SHP77 treated with DMSO at 0.1 percent for 48 hours (cell line): Measurements from ENCODE around the gene ITGAL.
A peak's percentile ranks its signal among the peaks of the same experiment; 100 is the strongest.
"Not testable (repeated sequence)": the region's sequence is repeated elsewhere in the genome, so short reads cannot be mapped to it uniquely, and the experiment has no call there.

Experiments used
- DNase-seq: peaks from one replicate; lab custom pipeline; 2025; lab: John Stamatoyannopoulos, UW

Gene ITGAL

DNA sequence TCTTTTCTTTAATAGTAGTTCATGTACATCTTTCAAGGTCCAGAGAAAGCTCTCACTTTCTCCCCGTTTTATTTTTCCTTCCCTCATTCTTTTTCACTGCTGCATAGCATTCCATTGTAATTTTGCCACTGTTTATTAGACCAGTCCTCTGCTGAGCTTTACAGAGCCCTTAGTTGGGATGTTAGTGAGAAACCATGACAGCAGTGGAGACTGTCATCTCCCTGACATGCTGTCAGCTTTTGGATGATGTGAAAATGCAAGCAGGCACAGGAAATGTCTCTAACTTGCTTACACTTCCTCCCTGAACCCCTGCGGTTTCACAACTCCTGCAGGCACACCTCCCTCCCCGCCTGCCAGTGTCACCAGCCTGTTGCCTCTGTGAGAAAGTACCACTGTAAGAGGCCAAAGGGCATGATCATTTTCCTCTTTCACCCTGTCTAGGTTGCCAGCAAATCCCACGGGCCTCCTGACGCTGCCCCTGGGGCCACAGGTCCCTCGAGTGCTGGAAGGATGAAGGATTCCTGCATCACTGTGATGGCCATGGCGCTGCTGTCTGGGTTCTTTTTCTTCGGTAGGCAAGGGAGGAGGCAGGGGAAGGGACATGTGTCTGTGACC, at the start of gene ITGAL:
TSS of gene ITGAL (plus strand) at position 415 of the 615 bp plus-strand sequence. CDS start at position 511, 96 bp downstream.
- no peak for DNase-seq

- DNase-seq = no peak
Measured at GRCh38 chr16:30428055-30428454, 44.5 kb upstream of the ITGAL start.

GRCh38 chr16:30429418-30429677, 43.2 kb upstream of the ITGAL start:
- DNase-seq = no peak

GRCh38 chr16:30429678-30430427, 42.7 kb upstream of the ITGAL start, which contains the start of gene DCTPP1:
TSS of gene DCTPP1 (minus strand) at chr16:30430030. CDS start at chr16:30429980, 50 bp downstream.
- DNase-seq = peak; percentile 99

DNA sequence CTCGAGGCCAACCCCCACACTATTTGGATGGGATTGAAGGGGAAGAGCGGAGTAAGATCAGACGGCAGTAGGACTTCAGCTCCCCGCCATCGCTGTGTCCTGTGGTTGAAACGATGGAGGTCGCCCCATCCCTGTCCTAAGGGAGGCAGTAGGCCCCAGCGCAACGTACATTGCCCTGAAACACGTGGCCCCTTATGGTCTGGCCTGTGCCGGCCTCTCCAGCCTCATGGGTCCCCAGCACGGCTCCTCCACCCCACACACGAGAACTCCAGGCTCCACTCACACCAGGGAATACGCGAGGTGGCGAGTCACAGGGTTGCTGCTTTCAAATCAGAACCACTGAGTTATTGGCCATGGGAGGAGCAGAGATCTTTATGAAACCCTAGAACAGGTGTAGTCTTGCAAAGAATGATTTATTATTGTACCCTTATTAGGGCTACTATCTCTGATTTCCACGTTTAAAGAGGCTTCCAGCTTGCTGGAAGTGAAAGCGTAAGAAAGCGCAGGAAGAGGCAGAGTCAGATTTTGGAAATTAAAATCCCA, 42.0 kb upstream of the ITGAL start:
- DNase-seq = peak; percentile 95

GRCh38 chr16:30434852-30435251, 37.7 kb upstream of the ITGAL start:
- DNase-seq = no peak

- DNase-seq = no peak
Measured at GRCh38 chr16:30437511-30438046, 35.0 kb upstream of the ITGAL start.

DNA sequence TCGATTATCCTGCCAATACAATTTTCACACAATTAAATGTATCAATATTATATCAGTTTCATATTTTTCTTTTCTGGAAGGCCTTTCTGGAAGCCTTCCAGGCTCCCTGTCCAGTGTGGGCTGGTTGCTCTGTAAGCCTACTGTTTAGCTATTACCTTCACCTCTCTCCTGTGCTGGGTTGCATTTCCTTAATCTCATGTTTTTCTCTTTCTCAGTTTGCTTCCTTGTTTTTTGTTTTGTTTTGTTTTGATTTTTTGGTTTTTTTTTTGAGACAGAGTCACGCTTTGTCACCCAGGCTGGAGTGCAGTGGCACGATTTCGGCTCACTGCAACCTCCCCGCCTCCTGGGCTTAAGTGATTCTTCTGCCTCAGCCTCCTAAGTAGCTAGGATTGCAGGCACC, 33.7 kb upstream of the ITGAL start:
- DNase-seq = no peak

DNA sequence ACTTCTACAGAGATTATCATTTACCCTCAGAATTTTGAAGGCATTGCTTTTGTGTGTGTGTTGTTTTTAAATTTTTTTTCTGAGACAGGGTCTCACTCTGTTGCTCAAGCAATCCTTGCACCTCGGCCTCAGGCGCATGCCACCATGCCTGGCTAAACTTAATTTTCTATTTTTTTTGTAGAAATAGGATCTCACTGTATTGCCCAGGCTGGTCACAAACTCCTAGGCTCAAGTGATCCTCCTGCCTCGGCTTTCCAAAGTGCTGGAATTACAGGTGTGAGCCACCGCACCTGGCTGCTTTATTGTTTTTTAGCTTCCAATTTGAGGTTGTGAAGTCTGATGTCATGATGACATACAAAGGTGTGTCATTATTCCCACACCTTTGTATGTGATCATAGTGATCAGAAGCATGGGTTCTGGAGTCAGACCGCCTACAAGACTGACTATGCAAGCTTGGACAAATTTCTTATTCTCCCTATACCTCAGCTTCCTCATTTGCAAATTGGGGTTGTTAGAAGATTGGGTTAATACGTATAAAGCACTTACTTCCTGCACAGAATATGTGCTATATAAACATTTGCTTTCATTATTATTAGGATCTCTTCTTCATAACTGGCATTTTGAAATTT, 32.7 kb upstream of the ITGAL start:
- no peak for DNase-seq

GRCh38 chr16:30443631-30444030, 28.9 kb upstream of the ITGAL start:
- DNase-seq = no peak

DNA sequence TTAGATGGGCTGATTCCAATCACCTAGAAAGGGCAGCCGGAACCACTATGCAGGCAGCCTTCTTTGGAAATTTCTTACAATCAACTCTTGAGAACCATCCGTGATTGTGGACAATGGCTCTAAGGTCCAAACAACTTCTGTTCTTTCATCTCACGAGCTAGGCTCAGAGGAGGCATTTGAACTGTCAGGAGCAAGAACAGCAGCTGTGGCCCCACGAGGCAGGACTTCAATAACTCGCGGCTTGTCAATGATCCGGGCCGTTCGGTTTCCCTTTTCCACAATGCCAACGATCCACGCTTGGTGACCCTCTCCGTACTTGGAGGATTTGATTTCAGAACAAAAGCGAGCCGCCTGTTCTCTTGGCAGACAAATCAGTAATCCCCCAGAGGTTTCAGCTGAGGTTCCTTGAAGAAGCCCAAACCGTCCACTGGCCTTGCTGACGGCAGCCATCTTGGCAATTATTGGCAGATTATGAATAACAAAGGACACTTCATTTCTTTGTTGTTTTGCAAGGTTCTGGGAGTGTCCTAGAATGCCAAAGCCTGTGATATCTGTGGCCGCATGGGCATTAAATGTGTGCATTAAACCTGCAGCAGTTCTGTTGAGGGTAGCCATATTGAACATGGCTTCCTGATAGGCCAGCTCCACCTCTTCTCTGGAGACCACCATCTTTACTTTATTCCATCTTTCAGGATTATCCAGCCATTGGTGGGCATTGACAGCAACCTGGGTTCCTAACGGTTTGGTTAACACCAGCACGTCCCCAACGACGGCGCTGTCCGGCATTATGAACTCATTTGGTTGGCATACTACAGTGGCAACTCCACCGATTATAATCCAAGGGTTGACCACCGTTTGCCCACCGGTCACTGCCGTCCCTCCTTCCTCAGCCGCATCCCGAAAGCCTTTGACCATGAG, 28.1 kb upstream of the ITGAL start:
- DNase-seq = no peak

GRCh38 chr16:30445149-30445407, 27.5 kb upstream of the ITGAL start:
- no peak for DNase-seq

- peak; percentile 98 for DNase-seq
Measured at GRCh38 chr16:30445408-30446202, 26.9 kb upstream of the ITGAL start, which contains the start of gene SEPHS2. TSS of gene SEPHS2 (minus strand) at chr16:30445874. CDS start at chr16:30445727, 147 bp downstream.

GRCh38 chr16:30446203-30446595, 26.3 kb upstream of the ITGAL start:
- no peak for DNase-seq

DNA sequence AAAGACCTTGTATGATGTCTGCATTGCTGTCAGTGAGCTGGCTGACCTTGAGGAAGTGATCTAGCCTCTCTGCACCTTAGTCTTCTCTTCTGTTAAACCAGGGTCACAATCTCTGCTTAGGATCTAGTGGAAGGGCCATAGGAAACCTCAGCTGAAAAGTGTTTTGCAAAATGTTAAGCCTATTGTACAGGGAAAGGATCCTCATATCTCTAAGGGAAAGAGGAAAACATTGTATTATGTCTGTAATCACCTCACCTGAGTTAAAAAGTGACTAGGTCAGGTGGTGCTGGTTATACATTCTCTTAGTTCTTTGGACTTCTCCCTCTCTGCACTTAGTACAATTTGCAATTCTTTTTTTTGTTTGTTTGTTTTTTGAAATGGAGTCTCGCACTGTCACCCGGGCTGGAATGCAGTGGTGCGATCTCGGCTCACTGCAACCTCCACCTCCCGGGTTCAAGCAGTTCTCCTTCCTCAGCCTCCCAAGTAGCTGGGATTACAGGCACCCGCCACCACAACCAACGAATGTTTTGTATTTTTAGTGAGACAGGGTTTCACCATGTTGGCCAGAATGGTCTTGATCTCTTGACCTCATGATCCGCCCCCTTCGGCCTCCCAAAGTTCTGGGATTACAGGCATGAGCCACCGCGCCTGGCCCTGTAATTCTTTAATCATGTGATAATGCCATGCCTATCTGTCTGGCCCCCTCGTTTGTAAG, 24.9 kb upstream of the ITGAL start:
- DNase-seq = no peak

DNA sequence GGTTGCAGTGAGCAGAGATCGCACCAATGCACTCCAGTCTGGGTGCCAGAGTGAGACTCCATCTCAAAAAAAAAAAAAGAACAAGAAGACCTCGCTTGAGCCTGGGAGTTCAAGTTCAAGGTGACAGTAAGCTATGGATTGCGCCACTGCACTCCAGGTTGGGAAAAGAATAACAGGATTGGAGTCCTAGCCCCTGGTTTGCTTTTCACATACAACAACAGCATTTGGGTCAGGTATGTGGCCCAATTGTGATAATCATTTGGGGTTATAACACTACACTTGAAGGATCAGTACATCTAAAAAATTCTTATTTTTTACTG, 23.5 kb upstream of the ITGAL start:
- DNase-seq = no peak

DNA sequence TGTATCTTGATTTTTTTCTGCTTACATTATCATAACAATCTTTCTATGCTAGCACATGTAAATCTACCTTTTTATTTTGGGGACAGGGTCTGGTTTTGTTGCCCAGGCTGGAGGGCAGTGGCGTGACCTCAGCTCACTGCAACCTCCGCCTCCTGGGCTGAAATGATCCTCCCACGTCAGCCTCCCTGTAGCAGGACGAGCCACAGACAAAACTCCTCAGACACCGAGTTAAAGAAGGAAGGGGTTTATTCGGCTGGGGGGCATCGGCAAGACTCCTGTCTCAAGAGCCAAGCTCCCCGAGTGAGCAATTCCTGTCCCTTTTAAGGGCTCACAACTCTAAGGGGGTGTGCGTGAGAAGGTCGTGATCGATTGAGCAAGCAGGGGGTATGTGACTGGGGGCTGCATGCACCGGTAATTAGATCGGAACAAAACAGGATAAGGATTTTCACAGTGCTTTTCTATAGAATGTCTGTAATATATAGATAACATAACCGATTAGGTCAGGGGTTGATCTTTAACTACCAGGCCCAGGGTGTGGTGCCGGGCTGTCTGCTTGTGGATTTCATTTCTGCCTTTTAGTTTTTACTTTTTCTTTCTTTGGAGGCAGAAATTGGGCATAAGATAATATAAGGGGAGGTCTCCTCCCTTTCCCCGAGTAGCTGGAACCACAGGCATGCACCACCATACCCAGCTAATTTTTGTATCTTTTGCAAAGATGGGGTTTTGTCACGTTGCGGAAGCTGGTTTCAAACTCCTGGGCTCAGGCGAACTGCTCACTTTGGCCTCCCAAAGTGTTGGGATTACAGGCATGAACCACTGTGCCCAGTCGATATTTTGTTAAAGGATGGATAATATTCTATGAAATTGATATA, 19.6 kb upstream of the ITGAL start:
- DNase-seq = not testable (repeated sequence)

GRCh38 chr16:30456302-30456701, 16.2 kb upstream of the ITGAL start:
- DNase-seq = no peak

DNA sequence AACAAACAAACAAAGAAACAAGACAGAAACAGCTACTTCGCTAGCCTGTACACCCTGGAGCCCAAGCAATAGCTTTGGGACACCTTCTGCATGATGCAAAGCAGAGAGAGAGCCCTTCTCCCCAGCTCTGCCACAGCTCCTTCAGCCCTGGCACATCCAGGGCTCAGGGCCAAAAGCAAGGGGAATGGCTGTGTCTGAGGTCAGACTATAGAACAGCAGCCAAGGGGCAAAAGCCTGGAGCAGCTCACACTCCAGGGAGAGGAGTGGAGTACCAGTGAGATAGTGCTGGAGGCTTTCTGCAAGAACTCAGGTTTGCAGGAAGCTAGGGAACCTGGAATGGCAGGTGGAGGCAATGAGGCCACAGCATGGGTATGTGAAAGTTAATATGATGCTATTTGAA, 15.3 kb upstream of the ITGAL start:
- no peak for DNase-seq
